Ramos (cell line): ENCODE measurements around the gene DNAAF2.
"Not testable (repeated sequence)": the region's sequence is repeated elsewhere in the genome, so short reads cannot be mapped to it uniquely, and the experiment has no call there.

Source experiments
- in situ Hi-C: fragments of 300-500 bp; cut with MboI; formaldehyde crosslinking; loops from one replicate; pipeline ENCODE4 v1.14.3; 2022; ENCODE audit warnings: low sequenced_read_pairs; ENCODE audit not compliant: unreplicated experiment

Gene DNAAF2

DNA sequence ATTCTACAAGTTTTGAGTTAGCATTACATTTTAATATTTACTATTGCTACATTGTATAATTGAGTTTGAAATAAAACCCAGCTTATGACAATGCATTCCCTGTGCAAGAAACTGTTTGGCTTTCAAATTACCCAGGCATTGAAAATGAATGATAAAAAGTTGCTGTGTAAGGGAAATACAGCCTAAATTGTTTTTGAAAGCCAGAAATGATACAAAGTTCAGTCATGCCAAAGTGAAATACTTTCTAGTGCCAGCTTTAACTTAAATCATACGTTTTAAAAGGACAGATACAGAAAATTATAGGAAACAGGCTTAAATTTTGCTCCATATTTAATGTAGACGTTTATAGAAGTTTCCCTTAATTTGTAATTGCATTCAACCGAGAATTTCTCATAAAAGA, 11.7 kb downstream of the DNAAF2 start:
- in situ Hi-C loops = no loop called here

DNA sequence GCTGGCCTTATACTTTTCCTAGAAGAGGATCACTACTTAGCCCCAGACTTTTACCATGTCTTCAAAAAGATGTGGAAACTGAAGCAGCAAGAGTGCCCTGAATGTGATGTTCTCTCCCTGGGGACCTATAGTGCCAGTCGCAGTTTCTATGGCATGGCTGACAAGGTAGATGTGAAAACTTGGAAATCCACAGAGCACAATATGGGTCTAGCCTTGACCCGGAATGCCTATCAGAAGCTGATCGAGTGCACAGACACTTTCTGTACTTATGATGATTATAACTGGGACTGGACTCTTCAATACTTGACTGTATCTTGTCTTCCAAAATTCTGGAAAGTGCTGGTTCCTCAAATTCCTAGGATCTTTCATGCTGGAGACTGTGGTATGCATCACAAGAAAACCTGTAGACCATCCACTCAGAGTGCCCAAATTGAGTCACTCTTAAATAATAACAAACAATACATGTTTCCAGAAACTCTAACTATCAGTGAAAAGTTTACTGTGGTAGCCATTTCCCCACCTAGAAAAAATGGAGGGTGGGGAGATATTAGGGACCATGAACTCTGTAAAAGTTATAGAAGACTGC, 12.9 kb downstream of the DNAAF2 start:
- in situ Hi-C loops = no loop called here

DNA sequence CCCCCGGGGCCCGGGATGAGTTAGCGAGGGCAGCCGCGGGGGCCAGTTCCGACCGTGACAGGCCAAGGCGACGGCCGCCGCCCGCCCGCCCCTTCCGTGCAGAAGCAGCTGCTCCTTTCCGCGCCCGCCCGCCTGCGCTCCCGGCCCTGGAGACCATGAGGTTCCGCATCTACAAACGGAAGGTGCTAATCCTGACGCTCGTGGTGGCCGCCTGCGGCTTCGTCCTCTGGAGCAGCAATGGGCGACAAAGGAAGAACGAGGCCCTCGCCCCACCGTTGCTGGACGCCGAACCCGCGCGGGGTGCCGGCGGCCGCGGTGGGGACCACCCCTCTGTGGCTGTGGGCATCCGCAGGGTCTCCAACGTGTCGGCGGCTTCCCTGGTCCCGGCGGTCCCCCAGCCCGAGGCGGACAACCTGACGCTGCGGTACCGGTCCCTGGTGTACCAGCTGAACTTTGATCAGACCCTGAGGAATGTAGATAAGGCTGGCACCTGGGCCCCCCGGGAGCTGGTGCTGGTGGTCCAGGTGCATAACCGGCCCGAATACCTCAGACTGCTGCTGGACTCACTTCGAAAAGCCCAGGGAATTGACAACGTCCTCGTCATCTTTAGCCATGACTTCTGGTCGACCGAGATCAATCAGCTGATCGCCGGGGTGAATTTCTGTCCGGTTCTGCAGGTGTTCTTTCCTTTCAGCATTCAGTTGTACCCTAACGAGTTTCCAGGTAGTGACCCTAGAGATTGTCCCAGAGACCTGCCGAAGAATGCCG, 13.7 kb downstream of the DNAAF2 start:
- in situ Hi-C loops = no loop called here

DNA sequence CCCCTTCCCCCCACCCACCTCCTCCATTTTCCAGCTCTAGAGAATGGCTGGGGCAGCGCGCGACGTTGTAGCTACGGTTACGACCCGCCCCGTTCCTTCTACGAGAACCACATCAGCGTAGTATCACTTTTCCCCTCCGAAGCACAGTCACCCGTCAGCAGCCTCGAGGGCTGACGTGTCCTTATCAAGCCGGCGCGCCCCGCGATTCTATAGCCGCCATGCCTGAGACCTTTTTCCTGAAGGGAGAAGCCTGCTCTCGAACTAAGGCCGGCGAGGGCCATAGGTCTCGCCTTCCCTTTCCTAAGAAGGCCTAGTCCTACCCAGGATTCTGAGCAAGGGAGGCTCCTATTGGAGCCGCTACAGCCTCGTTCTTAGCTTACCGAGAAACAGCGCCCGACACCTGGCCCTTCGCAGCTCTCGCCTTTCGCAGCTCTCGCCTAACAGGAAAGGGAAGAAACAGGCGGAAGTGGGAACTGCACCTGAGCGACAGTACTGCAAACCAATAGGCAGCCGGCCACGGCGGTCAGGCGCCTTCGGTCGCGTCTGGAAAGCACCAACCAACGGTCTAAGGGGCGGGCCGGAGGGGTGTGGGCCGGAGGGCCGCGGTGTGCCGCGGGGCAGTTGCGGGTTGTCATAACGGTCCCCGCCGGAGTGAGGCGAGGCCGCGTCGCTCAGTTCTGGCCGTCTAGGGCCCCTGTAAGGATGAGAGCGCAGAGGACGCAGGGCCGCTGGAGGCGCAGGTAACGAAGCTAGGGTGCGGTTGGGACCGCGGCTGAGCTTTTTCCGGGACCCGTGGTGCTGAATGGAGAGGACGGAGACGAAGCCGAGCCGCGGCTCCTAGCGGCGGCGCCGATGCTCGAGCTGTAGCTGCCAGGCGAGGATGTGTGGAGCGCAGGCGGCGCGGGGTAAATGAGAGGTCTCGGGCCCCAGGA, 14.6 kb downstream of the DNAAF2 start, which contains the start of the genes MGAT2 and RPL36AL:
MGAT2 (plus strand) TSS at position 618 of the 932 bp plus-strand sequence. CDS start 470 bp downstream, outside the sequence.
RPL36AL (minus strand) TSS at position 445 of the 932 bp plus-strand sequence. CDS start 1,522 bp downstream, outside the sequence.
- in situ Hi-C loops = no loop called here

DNA sequence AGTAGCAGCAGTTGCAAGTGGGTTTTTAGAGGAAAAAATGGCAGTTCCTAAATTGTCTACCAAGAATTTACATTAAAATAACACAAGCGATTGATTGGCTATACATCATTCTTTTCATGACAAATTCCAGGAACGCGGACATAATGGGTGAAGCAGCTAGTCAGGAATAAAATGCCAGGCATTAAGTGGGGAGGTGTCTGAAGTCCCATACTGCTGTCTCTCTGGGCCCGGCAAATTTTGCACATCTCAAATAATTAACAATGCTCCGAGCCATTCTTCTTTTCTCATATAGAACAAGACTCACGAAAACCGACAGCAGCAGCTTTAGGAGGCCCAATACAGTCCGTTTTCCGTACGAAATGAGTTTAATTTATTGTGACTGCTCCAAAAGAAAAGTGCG, 15.3 kb downstream of the DNAAF2 start:
- in situ Hi-C loops = no loop called here

DNA sequence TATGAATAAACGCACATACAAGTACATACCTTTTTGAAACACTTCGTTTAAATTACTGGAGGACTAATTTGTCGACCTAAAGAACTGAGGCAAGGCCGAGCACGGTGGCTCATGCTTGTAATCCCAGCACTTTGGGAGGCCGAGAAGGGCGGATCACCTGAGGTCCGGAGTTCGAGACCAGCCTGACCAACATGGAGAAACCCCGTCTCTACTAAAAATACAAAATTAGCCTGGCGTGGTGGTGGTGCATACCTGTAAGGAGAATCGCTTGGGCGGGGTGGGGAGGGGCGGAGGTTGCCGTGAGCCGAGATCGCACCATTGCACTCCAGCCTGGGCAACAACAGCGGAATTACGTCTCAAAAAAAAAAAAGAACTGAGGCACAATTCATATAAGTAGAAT, 15.8 kb downstream of the DNAAF2 start:
- in situ Hi-C loops = not testable (repeated sequence)

DNA sequence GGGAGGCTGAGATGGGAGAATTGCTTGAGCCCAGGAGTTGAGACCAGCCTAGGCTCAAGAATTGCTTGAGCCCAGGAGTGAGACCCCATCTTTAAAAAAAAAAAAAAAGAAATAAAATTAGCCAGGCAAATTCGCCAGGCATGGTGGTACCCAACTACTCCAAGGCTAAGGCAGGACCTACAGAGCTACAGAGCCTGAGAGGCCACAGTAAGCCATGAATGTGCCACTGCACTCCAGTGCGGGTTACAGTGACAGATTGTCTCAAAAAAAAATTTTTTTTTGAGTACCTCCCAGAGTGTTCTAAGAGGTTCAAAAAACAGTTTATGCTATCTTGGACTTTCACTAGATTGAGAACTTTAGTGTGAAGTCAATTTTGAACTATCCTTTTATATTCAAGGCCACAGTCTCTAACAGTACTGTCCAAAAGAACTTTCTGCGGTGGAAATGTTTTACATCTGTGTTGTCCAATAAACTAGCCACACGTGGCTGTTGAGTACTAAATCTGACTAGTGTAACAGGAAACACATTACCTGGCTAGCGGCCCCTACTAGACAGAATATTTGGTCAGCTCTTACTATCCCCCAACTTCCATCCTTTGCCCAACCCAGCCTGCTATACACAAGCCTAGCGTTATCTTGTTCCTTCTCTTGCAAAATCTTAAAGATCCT, 17.1 kb downstream of the DNAAF2 start:
- in situ Hi-C loops = no loop called here

DNA sequence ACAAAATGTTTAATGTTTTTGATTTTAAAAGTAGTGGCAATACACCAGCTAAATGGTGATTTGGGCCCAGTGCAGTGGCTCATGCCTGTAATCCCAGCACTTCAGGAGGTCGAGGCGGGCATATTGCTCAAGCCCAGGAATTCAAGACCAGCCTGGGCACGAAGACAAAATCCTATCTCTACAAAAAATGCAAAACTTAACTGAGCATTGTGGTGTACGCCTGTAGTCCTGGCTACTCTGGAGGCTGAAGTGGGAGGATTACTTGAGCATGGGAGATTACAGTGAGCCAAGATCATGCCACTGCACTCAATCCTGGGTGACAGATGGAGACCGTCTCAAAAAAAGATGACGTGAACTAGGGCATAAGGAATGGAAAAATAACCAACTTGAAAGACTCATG, 19.3 kb downstream of the DNAAF2 start:
- in situ Hi-C loops = no loop called here

DNA sequence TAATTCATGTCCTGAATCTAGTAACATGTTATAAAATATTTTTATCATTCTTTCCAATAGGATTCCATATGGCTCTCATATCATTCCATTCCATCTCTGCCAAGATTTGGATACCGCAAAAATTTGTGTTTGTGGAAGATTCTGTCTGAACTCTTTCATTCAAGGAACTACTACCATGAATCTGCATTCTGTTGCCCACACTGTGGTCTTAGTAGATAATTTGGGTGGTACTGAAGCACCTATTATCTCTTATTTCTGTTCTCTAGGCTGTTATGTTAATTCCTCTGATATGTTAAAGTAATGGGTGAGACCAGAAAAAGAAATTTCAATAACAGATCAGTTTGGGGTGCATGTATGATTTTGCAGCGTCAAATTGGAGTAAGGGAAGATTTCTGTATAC, 20.8 kb downstream of the DNAAF2 start:
- in situ Hi-C loops = no loop called here

DNA sequence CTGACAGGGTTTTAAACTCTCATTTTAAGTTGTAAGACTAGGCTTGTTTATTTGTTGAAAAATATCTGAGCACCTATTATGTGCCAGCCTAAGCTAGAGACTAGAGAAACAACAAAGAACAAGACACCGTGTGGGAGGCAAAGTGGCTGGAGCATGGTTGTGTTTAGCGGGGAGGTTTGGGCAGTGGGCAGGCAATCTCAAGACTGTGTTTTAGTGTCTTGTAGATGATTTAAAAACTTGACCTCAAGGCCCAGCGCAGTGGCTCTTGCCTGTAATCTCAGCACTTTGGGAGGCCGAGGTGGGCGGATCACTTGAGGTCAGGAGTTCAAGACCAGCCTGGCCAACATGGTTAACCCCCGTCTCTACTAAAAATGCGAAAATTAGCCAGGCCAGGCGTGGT, 22.4 kb downstream of the DNAAF2 start:
- in situ Hi-C loops = no loop called here

DNA sequence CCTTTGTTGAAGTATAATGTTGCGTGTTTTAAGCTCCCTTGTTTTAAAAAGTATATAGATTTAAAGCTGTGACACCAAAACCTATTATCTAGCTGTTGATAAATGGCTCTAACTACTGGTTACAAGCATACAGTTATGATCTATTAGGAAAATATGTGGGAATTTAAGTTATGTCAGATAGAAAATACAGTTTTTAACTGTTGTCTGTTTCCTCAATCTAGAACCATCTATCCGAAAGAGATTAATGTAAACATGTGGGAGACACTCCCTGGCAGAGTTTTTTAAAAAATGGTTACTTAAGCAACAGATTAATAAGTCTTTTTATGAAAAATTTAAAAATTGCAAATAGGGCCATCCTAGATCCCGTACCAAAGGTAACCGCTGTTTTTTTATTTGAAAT, 22.8 kb downstream of the DNAAF2 start:
- in situ Hi-C loops = no loop called here

DNA sequence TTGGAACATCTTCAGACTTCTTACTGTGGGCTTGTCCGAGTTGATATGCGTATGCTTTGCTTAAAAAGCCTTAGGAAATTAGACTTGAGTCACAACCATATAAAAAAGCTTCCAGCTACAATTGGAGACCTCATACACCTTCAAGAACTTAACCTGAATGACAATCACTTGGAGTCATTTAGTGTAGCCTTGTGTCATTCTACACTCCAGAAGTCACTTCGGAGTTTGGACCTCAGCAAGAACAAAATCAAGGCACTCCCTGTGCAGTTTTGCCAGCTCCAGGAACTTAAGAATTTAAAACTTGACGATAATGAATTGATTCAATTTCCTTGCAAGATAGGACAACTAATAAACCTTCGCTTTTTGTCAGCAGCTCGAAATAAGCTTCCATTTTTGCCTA, 27.5 kb downstream of the DNAAF2 start:
- in situ Hi-C loops = no loop called here

DNA sequence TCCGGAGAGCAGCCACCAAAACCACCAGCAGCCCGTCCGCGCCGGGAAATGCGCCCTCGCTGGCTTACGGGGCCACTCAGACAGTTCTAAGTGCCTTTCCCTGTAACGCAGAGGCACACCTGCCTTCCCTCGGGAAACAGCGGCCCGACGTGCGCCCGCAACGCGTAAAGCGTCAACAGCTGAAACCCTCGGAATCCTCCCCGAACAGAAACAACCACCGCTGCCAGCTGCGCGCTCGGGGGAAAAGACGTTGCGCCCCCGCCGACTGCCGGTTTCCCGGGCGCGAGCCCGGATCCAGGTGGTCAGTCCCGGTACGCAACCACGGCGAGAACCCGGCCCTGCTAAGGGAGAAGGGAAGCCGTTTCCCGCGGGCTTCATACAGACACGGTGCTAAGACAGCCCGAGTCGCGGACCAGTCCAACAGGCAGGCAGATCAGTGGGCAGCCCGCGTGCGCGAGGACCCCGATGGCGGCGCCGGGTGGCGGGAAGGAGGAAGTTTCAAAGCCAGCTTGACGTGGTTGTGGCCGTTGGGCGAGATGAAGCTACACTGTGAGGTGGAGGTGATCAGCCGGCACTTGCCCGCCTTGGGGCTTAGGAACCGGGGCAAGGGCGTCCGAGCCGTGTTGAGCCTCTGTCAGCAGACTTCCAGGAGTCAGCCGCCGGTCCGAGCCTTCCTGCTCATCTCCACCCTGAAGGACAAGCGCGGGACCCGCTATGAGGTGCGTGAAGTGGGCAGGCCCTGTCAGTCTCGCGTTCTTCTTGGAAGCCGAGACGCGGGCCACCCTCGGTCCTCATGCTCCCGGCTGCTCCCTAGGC, 36.4 kb downstream of the DNAAF2 start, which contains the start of gene LRR1:
LRR1 (plus strand) TSS at position 456 of the 816 bp plus-strand sequence; CDS start at position 537, 81 bp downstream.
- in situ Hi-C loops = no loop called here

DNA sequence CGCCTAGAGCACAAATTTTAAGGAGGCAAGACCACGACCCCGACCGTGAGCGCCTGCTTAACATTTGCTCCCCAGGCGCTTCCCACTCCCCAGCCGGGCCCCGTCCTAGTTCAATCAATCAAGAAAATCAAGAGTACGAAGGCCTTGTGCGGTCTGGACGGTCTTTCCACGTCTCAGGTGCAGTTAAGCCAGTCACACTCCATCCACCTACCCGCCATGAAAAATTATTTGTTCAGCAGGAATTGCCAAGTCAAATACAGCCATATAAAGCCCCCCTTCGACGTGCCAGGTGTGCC, 36.9 kb downstream of the DNAAF2 start:
- in situ Hi-C loops = no loop called here

DNA sequence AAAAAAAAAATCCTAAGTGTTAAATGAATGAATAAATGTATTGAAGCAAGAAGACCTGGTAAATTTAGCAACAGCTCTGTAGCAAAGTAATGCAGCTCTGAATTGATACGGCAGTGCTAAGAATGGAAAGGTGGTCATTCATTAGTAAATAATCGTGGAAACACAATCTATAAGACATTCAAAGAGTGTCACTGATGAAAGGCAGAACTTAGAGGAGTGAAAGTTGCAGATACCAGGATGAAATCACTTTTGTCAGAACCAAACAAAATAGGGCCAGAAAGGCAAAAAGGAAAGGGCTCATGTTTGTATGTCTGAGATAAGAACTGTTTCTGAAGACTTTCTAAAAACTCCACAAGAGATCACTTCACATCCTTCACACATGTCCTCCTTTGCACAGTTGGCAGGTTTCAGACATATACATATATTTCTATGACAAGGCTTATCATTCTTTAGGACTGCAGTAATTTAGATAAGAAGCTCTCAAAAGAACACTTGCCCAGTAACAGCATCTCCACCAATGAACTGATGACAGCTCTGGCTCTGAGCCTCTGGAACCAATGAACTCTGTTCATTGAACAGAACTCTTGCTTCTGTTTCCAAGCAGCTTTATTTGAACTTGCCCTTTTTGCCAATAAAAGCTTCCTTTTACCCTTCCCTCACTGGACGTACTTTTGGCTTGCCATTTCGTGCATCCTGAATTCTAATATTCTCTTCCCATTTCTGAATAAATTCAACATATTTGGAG, 40.5 kb downstream of the DNAAF2 start:
- in situ Hi-C loops = no loop called here

DNA sequence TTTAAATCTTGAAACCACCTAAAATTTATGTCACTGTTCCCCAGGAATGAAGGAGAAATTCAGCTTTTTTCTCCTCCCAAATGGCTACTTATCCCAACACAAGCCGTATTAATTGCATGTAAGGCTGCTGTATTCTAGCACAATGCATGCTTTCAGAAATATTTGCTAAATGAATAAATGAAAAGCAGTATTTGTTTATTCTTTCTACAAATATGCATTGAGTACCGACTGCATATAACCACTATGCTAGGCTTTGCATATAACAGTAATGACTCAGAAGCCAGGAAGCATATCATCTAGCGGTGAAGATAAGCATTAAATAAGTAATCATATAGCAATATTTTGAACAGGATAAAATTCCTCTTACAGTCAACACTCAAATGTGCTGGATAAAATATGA, 42.0 kb downstream of the DNAAF2 start:
- in situ Hi-C loops = no loop called here

DNA sequence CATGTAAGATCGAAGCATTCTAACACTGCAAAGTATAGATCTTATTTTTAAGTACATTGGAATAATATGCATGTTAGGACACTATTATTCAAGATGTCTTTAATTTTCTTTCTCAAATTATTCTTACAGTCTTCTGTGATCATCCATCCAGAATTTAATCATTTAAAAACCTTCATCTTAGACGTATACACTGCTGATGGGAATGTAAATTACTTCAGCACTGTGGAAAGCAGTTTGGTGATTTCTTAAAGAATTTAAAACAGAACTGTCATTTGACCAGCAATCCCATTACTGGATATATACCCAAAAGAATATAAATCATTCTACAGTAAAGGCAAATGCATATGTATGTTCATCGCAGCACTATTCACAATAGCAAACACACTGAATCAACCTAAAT, 45.7 kb downstream of the DNAAF2 start:
- in situ Hi-C loops = no loop called here

DNA sequence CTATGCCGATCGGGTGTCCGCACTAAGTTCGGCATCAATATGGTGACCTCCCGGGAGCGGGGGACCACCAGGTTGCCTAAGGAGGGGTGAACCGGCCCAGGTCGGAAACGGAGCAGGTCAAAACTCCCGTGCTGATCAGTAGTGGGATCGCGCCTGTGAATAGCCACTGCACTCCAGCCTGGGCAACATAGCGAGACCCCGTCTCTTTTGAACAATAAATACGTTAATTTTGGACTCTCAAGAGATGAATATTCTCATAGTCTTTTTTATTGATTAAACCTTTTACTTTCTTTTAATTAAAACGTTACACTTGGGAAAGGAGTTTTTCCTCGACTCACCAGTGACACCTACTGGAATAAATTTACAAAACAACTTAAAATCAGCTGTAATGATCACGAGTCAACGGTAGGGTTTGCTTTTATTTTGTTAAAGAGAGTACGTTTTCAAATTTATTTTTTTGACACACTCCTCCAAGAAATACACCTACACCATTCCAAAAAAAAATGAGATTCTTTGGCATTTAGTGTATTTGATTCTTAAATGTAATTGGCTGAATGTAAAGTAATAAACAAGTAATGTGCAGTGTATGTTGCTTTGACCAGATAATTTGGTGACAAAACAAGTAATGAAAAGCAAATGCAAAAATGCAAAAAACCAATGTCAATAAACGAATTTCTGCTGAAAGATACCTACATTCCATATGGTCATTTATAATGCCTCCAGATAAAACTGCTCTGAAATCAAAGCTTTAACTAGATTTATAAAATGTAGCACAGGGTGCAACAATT, 48.2 kb downstream of the DNAAF2 start:
- in situ Hi-C loops = no loop called here
